H1 (cell line): ENCODE data around the gene TAF4. TPM values are rescaled to one million over a fixed set of nuclear protein-coding genes. Genes with fewer than 3 reads are reported as not detected.

Experiments
- CHD7 ChIP-seq: fragments of 300-600 bp; sonication (generic); IDR thresholded peaks from 2 replicates; pipeline ENCODE4 v1.7.1; 2012; ENCODE audit warnings: low read length, moderate library complexity, mild to moderate bottlenecking, inconsistent platforms; ENCODE audit not compliant: insufficient replicate concordance
- polyA plus RNA-seq, 7 experiments: library from polyadenylated mRNA; depleted of rRNA in 3 of 7; stranded (reverse) in 5 of 7; unstranded in 2 of 7; fragments of >200 nt in 5 of 7; fragments of 200-250 nt in 2 of 7; gene quantifications; 1 replicate in 5 of 7; 2 replicates in 1 of 7; 4 replicates in 1 of 7; pipeline versions ENCODE4 v1.2.1 to v1.2.3, GENCODE V29; 2011 to 2013; ENCODE audit warnings: missing spikeins in 2 of 7, mixed read lengths in 2 of 7
- total RNA-seq: library from RNA; stranded (reverse); fragmentation: NEBNext Ultra II Directional; extraction: Animal tissue kit (Norgen Biotek cat#: 25700); gene quantifications from 2 replicates; pipeline ENCODE4 v1.2.1, GENCODE V29; 2021

TAF4 gene
- total and polyA plus RNA-seq, 2 of the 8 experiments (the other 6 are each of a cell fraction or from before 2014, with no cell fraction given) = 16.0 to 30.1 TPM

DNA sequence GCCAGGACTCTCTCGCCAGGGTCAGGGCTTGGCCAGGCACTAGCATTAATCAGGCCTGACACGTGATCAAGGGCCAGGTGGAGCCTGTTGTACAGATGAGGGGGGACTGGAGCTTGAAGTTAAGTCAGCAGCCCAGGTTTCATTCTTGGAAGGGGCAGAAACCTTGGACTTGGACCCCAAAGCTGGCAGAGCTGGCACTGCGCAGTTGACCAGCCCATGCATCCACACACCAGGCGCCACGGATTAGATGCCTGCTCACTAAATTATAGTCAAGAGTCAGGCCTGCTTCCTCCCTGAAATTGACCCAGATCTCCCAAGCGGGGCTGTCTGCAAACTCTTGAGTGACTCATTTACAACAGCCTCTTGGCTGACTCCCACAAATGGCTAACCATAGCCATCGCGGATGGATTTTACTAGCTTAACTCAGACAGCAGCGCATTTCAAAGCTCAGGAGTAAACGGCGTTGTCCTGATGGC lies 4.1 kb upstream of the TAF4 start (continued):
- TF ChIP-seq CHD7 = no peak
- TF ChIP-seq, all 59 proteins: peak for 0
